Ectodermal cell (in vitro differentiated cells): ENCODE results near the gene CD99L2.

Source experiments
- H3K27ac ChIP-seq: 2 replicates; pipeline ENCODE4 v1.7.0; 2013; ENCODE audit warnings: mild to moderate bottlenecking, low read depth, low read length; ENCODE audit not compliant: insufficient read depth, poor library complexity, severe bottlenecking
- H3K27me3 ChIP-seq: 2 replicates; pipeline ENCODE4 v1.7.0; 2013; ENCODE audit warnings: mild to moderate bottlenecking, low read length; ENCODE audit not compliant: insufficient read depth, control insufficient read depth, poor library complexity, severe bottlenecking
- H3K36me3 ChIP-seq: one replicate; pipeline ENCODE4 v1.7.0; 2013; ENCODE audit warnings: low read length; ENCODE audit not compliant: control insufficient read depth, insufficient read depth
- H3K4me1 ChIP-seq: one replicate; pipeline ENCODE4 v1.7.0; 2013; ENCODE audit warnings: low read length; ENCODE audit not compliant: control insufficient read depth, insufficient read depth
- H3K4me3 ChIP-seq: 2 replicates; pipeline ENCODE4 v1.7.0; 2013; ENCODE audit warnings: low read depth, low read length, control low read depth; ENCODE audit not compliant: insufficient read depth
- H3K9me3 ChIP-seq: 2 replicates; pipeline ENCODE4 v1.7.0; 2013; ENCODE audit warnings: mild to moderate bottlenecking, low read length, moderate library complexity; ENCODE audit not compliant: control insufficient read depth
- WGBS, 2 experiments: methylation state at CpG; one replicate each; pipeline ENCODE4 v1.1.7; 2013; ENCODE audit warnings: missing lambda C conversion rate in 2 of 2; 5-methylcytosine and 5-hydroxymethylcytosine counted together

The CD99L2 gene

GRCh38 chrX:150874448-150874847 is 24.0 kb downstream of the CD99L2 start:
- H3K27me3 ChIP-seq = no peaks in the 10 kb centered on the region
- no peak overlapping the region for H3K27ac ChIP-seq
- H3K4me1 ChIP-seq = no peaks in the 10 kb centered on the region
- H3K36me3 ChIP-seq = no peaks in the 10 kb centered on the region
- H3K4me3 ChIP-seq = no peak overlapping the region
- 96% methylated on average over 5 of the region's 5 CpGs for WGBS, 2 experiments
- H3K9me3 ChIP-seq = no peaks in the 10 kb centered on the region

GRCh38 chrX:150873616-150874015 is 24.9 kb downstream of the CD99L2 start:
- Histone ChIP-seq H3K27ac (no peak overlapping the region), H3K4me1 (no peaks in the 10 kb centered on the region), H3K4me3 (no peak overlapping the region), H3K36me3 (no peaks in the 10 kb centered on the region), H3K27me3 (no peaks in the 10 kb centered on the region), H3K9me3 (no peaks in the 10 kb centered on the region)
- WGBS, 2 experiments = 93 to 100% methylated on average over 1 of the region's 1 CpG

- Histone ChIP-seq H3K4me3 (no peak overlapping the region), H3K27me3 (no peaks in the 10 kb centered on the region), H3K36me3 (no peaks in the 10 kb centered on the region), H3K4me1 (no peaks in the 10 kb centered on the region), H3K9me3 (no peaks in the 10 kb centered on the region), H3K27ac (no peak overlapping the region)
- WGBS, 2 experiments = 85 to 92% methylated on average over 8 of the region's 8 CpGs
Observed at GRCh38 chrX:150872773-150873336, 25.6 kb downstream of the CD99L2 start.

GRCh38 chrX:150871341-150871811 is 27.1 kb downstream of the CD99L2 start:
- H3K4me1 ChIP-seq = no peaks in the 10 kb centered on the region
- H3K27ac ChIP-seq = no peak overlapping the region
- H3K9me3 ChIP-seq = no peaks in the 10 kb centered on the region
- 83 to 89% methylated on average over 2 to 3 of the region's 3 CpGs for WGBS, 2 experiments
- H3K36me3 ChIP-seq = no peaks in the 10 kb centered on the region
- no peak overlapping the region for H3K4me3 ChIP-seq
- H3K27me3 ChIP-seq = no peaks in the 10 kb centered on the region

- H3K36me3 ChIP-seq = no peaks in the 10 kb centered on the region
- H3K27ac ChIP-seq = no peak overlapping the region
Observed at GRCh38 chrX:150870487-150871340, 27.8 kb downstream of the CD99L2 start.

GRCh38 chrX:150870029-150870428 is 28.4 kb downstream of the CD99L2 start:
- H3K27ac ChIP-seq = no peak overlapping the region
- WGBS, 2 experiments = 94% methylated on average over 4 of the region's 4 CpGs
- H3K36me3 ChIP-seq = no peaks in the 10 kb centered on the region
- no peaks in the 10 kb centered on the region for H3K27me3 ChIP-seq
- no peaks in the 10 kb centered on the region for H3K4me1 ChIP-seq
- no peaks in the 10 kb centered on the region for H3K9me3 ChIP-seq
- H3K4me3 ChIP-seq = no peak overlapping the region

More at GRCh38 chrX:150870487-150871340, 27.8 kb downstream of the CD99L2 start:
- H3K4me3 ChIP-seq = no peak overlapping the region
- H3K9me3 ChIP-seq = no peaks in the 10 kb centered on the region
- 63 to 89% methylated on average over 3 to 4 of the region's 7 CpGs for WGBS, 2 experiments
- no peaks in the 10 kb centered on the region for H3K27me3 ChIP-seq
- no peaks in the 10 kb centered on the region for H3K4me1 ChIP-seq

- Histone ChIP-seq H3K4me3 (no peak overlapping the region), H3K36me3 (no peaks in the 10 kb centered on the region), H3K27ac (no peak overlapping the region), H3K27me3 (no peaks in the 10 kb centered on the region), H3K9me3 (no peaks in the 10 kb centered on the region), H3K4me1 (no peaks in the 10 kb centered on the region)
- WGBS, 2 experiments = 85 to 100% methylated on average over 1 to 3 of the region's 3 CpGs
Observed at GRCh38 chrX:150869450-150869849, 29.0 kb downstream of the CD99L2 start.

GRCh38 chrX:150868625-150869024 is 29.8 kb downstream of the CD99L2 start:
- Histone ChIP-seq H3K9me3 (no peaks in the 10 kb centered on the region), H3K4me3 (no peak overlapping the region), H3K27me3 (no peaks in the 10 kb centered on the region), H3K36me3 (no peaks in the 10 kb centered on the region), H3K27ac (no peak overlapping the region), H3K4me1 (no peaks in the 10 kb centered on the region)
- WGBS, 2 experiments = 91 to 100% methylated on average over 1 of the region's 2 CpGs

- H3K9me3 ChIP-seq = no peaks in the 10 kb centered on the region
- no peak overlapping the region for H3K4me3 ChIP-seq
- H3K36me3 ChIP-seq = no peaks in the 10 kb centered on the region
- H3K4me1 ChIP-seq = no peaks in the 10 kb centered on the region
- no peak overlapping the region for H3K27ac ChIP-seq
- H3K27me3 ChIP-seq = no peaks in the 10 kb centered on the region
- WGBS, 2 experiments = 100% methylated on average over 3 of the region's 3 CpGs; no CpG with 5 or more reads in 1 of the 2 experiments
Observed at GRCh38 chrX:150864127-150864526, 34.3 kb downstream of the CD99L2 start.

- no peak overlapping the region for H3K27ac ChIP-seq
- H3K9me3 ChIP-seq = no peaks in the 10 kb centered on the region
- no peaks in the 10 kb centered on the region for H3K27me3 ChIP-seq
- no peak overlapping the region for H3K4me3 ChIP-seq
- no peaks in the 10 kb centered on the region for H3K4me1 ChIP-seq
- H3K36me3 ChIP-seq = no peaks in the 10 kb centered on the region
Observed at GRCh38 chrX:150863191-150863590, 35.3 kb downstream of the CD99L2 start.
